HepG2 (cell line): ENCODE results near the gene KCNQ5.

ENCODE experiments used
- ARID3A ChIP-seq: IDR thresholded peaks from 2 replicates; pipeline ENCODE4 v1.6.1; 2012; ENCODE audit warnings: low read depth, low read length, improper control_type of control experiment
- DPF2 ChIP-seq: sonication (generic); formaldehyde crosslinking; IDR thresholded peaks from 2 replicates; pipeline ENCODE4 v1.4.0; 2020; ENCODE audit warnings: mild to moderate bottlenecking, low read depth, missing genetic modification reagents, borderline replicate concordance
- PHF21A ChIP-seq: sonication (generic); formaldehyde crosslinking; IDR thresholded peaks from 2 replicates; pipeline ENCODE4 v1.5.0; 2020; ENCODE audit warnings: mild to moderate bottlenecking, missing genetic modification reagents
- RERE ChIP-seq: IDR thresholded peaks from 2 replicates; pipeline ENCODE4 v1.6.1; 2016; ENCODE audit warnings: low read depth, missing genetic modification reagents, missing compliant biosample characterization
- ZBTB33 ChIP-seq: sonication (generic); formaldehyde crosslinking; IDR thresholded peaks from 2 replicates; pipeline ENCODE4 v1.4.0; 2020; ENCODE audit warnings: missing genetic modification reagents
- ZNF121 ChIP-seq: sonication (generic); formaldehyde crosslinking; IDR thresholded peaks from 2 replicates; pipeline ENCODE4 v1.5.0; 2020; ENCODE audit warnings: mild to moderate bottlenecking, missing genetic modification reagents

GRCh38 chr6:73003302-73003701 lies 381.4 kb downstream of the KCNQ5 start:
- TF ChIP-seq ZNF121 (CRISPR knock-in tag) (no peak), ARID3A (no peak), DPF2 (CRISPR knock-in tag) (no peak), RERE (CRISPR knock-in tag) (no peak), ZBTB33 (CRISPR knock-in tag) (no peak), PHF21A (CRISPR knock-in tag) (no peak)
